MCF 10A (cell line): ENCODE measurements around the gene HSPA1B. TPM values are rescaled to one million over a fixed set of nuclear protein-coding genes. Genes with fewer than 3 reads are reported as not detected.

ENCODE experiments used
- BruUV-seq: library from RNA; stranded (reverse); fragments of 400-500 nt; replicated peaks from 2 replicates; lab custom pipeline; 2021; lab: Mats Ljungman, UMichigan
- CTCF ChIA-PET: fragments of 300-600 bp; sonication (Branson Sonifier 250); formaldehyde crosslinking; extraction: SDS; loops from one replicate; lab custom pipeline; 2021; ENCODE audit warnings: antibody characterized with exemption, inconsistent platforms; lab: Yijun Ruan, JAX
- POLR2A ChIA-PET: fragments of 300-600, 350-650 bp; sonication (Branson Sonifier 250); formaldehyde crosslinking; extraction: SDS; loops from one replicate; lab custom pipeline; 2020; ENCODE audit warnings: antibody characterized with exemption, inconsistent platforms; lab: Yijun Ruan, JAX
- DNase-seq: peaks from one replicate; pipeline ENCODE4 v3.0.0-alpha.2; 2018; ENCODE audit not compliant: unreplicated experiment
- H3K27ac Mint-ChIP-seq: one replicate; pipeline ENCODE4 v1.8.0; 2022; ENCODE audit warnings: mild to moderate bottlenecking, low read depth, mixed read lengths; ENCODE audit not compliant: unreplicated experiment
- H3K27me3 Mint-ChIP-seq: one replicate; pipeline ENCODE4 v1.8.0; 2022; ENCODE audit warnings: mixed read lengths; ENCODE audit not compliant: insufficient read depth, unreplicated experiment
- H3K36me3 Mint-ChIP-seq: one replicate; pipeline ENCODE4 v1.8.0; 2022; ENCODE audit warnings: mild to moderate bottlenecking, moderate library complexity, mixed read lengths; ENCODE audit not compliant: insufficient read depth, unreplicated experiment
- H3K4me1 Mint-ChIP-seq: one replicate; pipeline ENCODE4 v1.8.0; 2022; ENCODE audit warnings: mixed read lengths; ENCODE audit not compliant: insufficient read depth, unreplicated experiment
- H3K4me3 Mint-ChIP-seq: one replicate; pipeline ENCODE4 v1.8.0; 2022; ENCODE audit warnings: mild to moderate bottlenecking, moderate library complexity, mixed read lengths; ENCODE audit not compliant: unreplicated experiment
- H3K9me3 Mint-ChIP-seq: one replicate; pipeline ENCODE4 v1.8.0; 2022; ENCODE audit warnings: mixed read lengths; ENCODE audit not compliant: unreplicated experiment
- intact Hi-C: fragments of 100-400 bp; cut with micrococcal nuclease; formaldehyde crosslinking; loops from 2 replicates; pipeline ENCODE4 v1.14.1; 2022
- total RNA-seq: library from RNA; stranded (reverse); gene quantifications from 2 replicates; pipeline ENCODE4 v1.2.3, GENCODE V29; 2022
- TF ChIP-seq, protein P1 (sequence below): fragments of 200-600 bp; IDR thresholded peaks from one replicate; pipeline ENCODE4 v1.8.0; 2022; ENCODE audit warnings: antibody characterized with exemption, mild to moderate bottlenecking; ENCODE audit not compliant: unreplicated experiment

HSPA1B gene
- total RNA-seq, 1 experiment from 2014 or later, result 29.8 TPM

- H3K27ac Mint-ChIP-seq, result peak overlapping the region; percentile 90
- ChIA-PET POLR2A (interaction anchor here (0.6 to 11.2 kb wide), 18 partner anchors 8 to 1141 kb away, joined by 3 to 202 read pairs (median 12); partner anchors contain the start of genes ABHD16A, BAG6, C6orf47 and CLIC1), CTCF (interaction anchor here (0.6 to 2.0 kb wide), 12 partner anchors 12 to 433 kb away, joined by 3 to 8 read pairs (median 3); partner anchors contain the start of genes HSPA1A, HSPA1L and LSM2)
- DNase-seq, result no peak
- H3K27me3 Mint-ChIP-seq, result no peaks in the 10 kb centered on the region
- H3K36me3 Mint-ChIP-seq, result peaks cover 30% of the 10 kb centered on the region
- BruUV-seq, result no TSS peak
- H3K4me3 Mint-ChIP-seq, result peak overlapping the region; percentile 94
- peaks cover 6% of the 10 kb centered on the region for H3K4me1 Mint-ChIP-seq
- intact Hi-C loops, result loop anchor here (1.0 to 10.0 kb wide), 5 partner anchors 36 to 151 kb away; partner anchors contain the start of genes DDAH2, NELFE, SKIC2 and VARS1
- TF ChIP-seq, protein P1, sequence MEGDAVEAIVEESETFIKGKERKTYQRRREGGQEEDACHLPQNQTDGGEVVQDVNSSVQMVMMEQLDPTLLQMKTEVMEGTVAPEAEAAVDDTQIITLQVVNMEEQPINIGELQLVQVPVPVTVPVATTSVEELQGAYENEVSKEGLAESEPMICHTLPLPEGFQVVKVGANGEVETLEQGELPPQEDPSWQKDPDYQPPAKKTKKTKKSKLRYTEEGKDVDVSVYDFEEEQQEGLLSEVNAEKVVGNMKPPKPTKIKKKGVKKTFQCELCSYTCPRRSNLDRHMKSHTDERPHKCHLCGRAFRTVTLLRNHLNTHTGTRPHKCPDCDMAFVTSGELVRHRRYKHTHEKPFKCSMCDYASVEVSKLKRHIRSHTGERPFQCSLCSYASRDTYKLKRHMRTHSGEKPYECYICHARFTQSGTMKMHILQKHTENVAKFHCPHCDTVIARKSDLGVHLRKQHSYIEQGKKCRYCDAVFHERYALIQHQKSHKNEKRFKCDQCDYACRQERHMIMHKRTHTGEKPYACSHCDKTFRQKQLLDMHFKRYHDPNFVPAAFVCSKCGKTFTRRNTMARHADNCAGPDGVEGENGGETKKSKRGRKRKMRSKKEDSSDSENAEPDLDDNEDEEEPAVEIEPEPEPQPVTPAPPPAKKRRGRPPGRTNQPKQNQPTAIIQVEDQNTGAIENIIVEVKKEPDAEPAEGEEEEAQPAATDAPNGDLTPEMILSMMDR, result no peak
- no peaks in the 10 kb centered on the region for H3K9me3 Mint-ChIP-seq
Observed at GRCh38 chr6:31830886-31831335, 3.4 kb downstream of the HSPA1B start.

DNA sequence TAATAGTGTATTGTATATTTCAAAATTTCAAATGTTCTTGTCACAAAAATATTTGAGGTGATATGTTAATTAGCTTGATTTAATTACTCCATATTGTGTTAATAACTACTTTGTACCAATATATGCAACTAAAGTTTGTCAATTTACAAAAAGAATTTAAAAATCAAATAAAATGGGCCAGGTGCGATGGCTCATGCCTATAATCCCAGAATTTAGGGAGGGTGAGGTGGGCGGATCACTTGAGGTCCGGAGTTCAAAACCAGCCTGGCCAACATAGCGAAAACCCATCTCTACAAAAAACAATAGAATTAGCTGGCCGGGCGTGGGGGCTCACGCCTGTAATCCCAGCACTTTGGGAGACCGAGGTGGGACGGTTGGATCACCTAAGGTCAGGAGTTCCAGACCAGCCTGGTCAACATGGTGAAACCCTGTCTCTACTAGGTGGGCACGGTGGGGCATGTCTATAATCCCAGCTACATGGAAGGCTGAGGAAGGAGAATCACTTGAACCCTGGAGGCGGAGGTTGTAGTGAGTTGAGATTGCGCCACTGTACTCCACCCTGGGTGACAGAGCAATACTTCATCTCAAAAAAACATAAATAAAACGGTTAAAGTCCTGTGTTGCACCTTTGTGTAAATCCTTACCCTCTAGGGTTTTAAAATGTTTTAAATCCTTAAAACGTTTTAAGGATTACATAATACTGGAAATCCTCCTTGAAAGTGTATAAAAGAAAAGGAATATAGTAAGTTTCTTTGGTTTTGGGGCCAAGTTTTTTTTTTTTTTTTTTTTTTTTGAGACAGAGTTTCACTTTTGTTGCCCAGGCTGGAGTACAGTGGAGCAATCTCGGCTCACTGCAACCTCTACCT lies 4.0 kb downstream of the HSPA1B start:
- H3K36me3 Mint-ChIP-seq, result peaks cover 37% of the 10 kb centered on the region
- peak overlapping the region; percentile 90 for H3K27ac Mint-ChIP-seq
- no TSS peak for BruUV-seq
- peaks cover 6% of the 10 kb centered on the region for H3K4me1 Mint-ChIP-seq
- CTCF ChIA-PET, result interaction anchor here (0.6 to 2.0 kb wide), 10 partner anchors 12 to 434 kb away, joined by 3 to 8 read pairs (median 3); partner anchors contain the start of genes LSM2 and NEU1
- TF ChIP-seq, protein P1, result no peak
- intact Hi-C loops, result loop anchor here (2.0 to 10.0 kb wide), 3 partner anchors 37 to 123 kb away; partner anchors contain the start of genes DDAH2, NELFE, SKIC2 and VARS1
- peak; percentile 59 for DNase-seq
- POLR2A ChIA-PET, result interaction anchor here (0.6 to 11.2 kb wide), 16 partner anchors 9 to 1022 kb away, joined by 3 to 202 read pairs (median 19); partner anchors contain the start of genes BAG6, C6orf47, CLIC1 and CSNK2B
- peak overlapping the region; percentile 94 for H3K4me3 Mint-ChIP-seq
- H3K27me3 Mint-ChIP-seq, result no peaks in the 10 kb centered on the region
- H3K9me3 Mint-ChIP-seq, result no peaks in the 10 kb centered on the region

GRCh38 chr6:31834367-31835250 lies 7.1 kb downstream of the HSPA1B start:
- ChIA-PET POLR2A (interaction anchor here (0.6 to 11.2 kb wide), 31 partner anchors 9 to 1479 kb away, joined by 3 to 202 read pairs (median 4); partner anchors contain the start of genes ABHD16A, BAG6, C6orf47 and CFB), CTCF (interaction anchor here (0.6 to 1.4 kb wide), 4 partner anchors 12 to 295 kb away, joined by 3 to 6 read pairs (median 4); no protein-coding TSS in a partner anchor)
- TF ChIP-seq, protein P1, result no peak
- no peaks in the 10 kb centered on the region for H3K9me3 Mint-ChIP-seq
- H3K27ac Mint-ChIP-seq, result peak overlapping the region; percentile 99
- H3K4me1 Mint-ChIP-seq, result peaks cover 18% of the 10 kb centered on the region
- no peaks in the 10 kb centered on the region for H3K27me3 Mint-ChIP-seq
- intact Hi-C loops, result loop anchor here (1.0 to 10.0 kb wide), 2 partner anchors 29 to 120 kb away; partner anchors contain the start of genes NELFE and SKIC2
- BruUV-seq, result no TSS peak
- peak; percentile 87 for DNase-seq
- H3K4me3 Mint-ChIP-seq, result peak overlapping the region; percentile 86
- peaks cover 53% of the 10 kb centered on the region for H3K36me3 Mint-ChIP-seq
